Activated CD8-positive, alpha-beta T cell treated with anti-CD3 and anti-CD28 coated beads for 36 hours (primary cell): ENCODE measurements around the gene ZNF415. TPM values are rescaled to one million over a fixed set of nuclear protein-coding genes. Genes with fewer than 3 reads are reported as not detected.
"Not testable (repeated sequence)": the region's sequence is repeated elsewhere in the genome, so short reads cannot be mapped to it uniquely, and the experiment has no call there.

Experiments
- ATAC-seq: fragments of 200-7000 bp; cut with Tn5 transposase; one replicate; pipeline ENCODE4 v1.10.0; 2021; ENCODE audit warnings: mild to moderate bottlenecking, moderate library complexity
- CTCF ChIA-PET: fragments of 350-600 bp; sonication (Branson Sonifier 250); formaldehyde crosslinking; loops from one replicate; lab custom pipeline; 2021; ENCODE audit warnings: antibody characterized with exemption; lab: Charles Lee
- POLR2A ChIA-PET: fragments of 350-600 bp; sonication (Branson Sonifier 250); formaldehyde crosslinking; loops from one replicate; lab custom pipeline; 2021; ENCODE audit warnings: antibody characterized with exemption; lab: Charles Lee
- DNase-seq: peaks from one replicate; pipeline ENCODE4 v3.0.0-alpha.2; 2020
- H3K27ac Mint-ChIP-seq: one replicate; pipeline ENCODE4 v1.8.0; 2021; ENCODE audit warnings: mild to moderate bottlenecking, mixed read lengths
- H3K27me3 Mint-ChIP-seq: one replicate; pipeline ENCODE4 v1.8.0; 2021; ENCODE audit warnings: mixed read lengths
- H3K36me3 Mint-ChIP-seq: one replicate; pipeline ENCODE4 v1.8.0; 2021; ENCODE audit warnings: low read depth, mixed read lengths
- H3K4me1 Mint-ChIP-seq: one replicate; pipeline ENCODE4 v1.8.0; 2021; ENCODE audit warnings: low read depth, mixed read lengths
- H3K4me3 Mint-ChIP-seq: one replicate; pipeline ENCODE4 v1.8.0; 2021; ENCODE audit warnings: mild to moderate bottlenecking, moderate library complexity, mixed read lengths
- H3K9me3 Mint-ChIP-seq: one replicate; pipeline ENCODE4 v1.8.0; 2021; ENCODE audit warnings: mixed read lengths
- CTCF ChIP-seq: fragments of 200-600 bp; IDR thresholded peaks from one replicate; pipeline ENCODE4 v1.8.0; 2022; ENCODE audit warnings: antibody characterized with exemption, mild to moderate bottlenecking
- intact Hi-C: fragments of 100-400 bp; cut with micrococcal nuclease; formaldehyde crosslinking; loops from one replicate; pipeline ENCODE4 v1.10.0; 2022
- total RNA-seq, 2 experiments: library from RNA; stranded (reverse); gene quantifications; one replicate each; pipeline ENCODE4 v1.2.3, GENCODE V29; 2021

Gene ZNF415
- total RNA-seq, 2 experiments from 2014 or later = 3.1 to 3.7 TPM

GRCh38 chr19:53103234-53104203, 29.2 kb downstream of the ZNF415 start, which contains the start of gene ZNF160:
Gene ZNF160, minus strand, starts transcription at chr19:53103422. Its CDS starts 17,146 bp downstream, at chr19:53086276.
- H3K4me3 Mint-ChIP-seq = peak within 1 kb of the TSS; percentile 92
- POLR2A ChIA-PET = interaction anchor here (0.7 kb wide), 1 partner anchor 142 kb away, joined by 3 read pairs; no protein-coding TSS in a partner anchor

GRCh38 chr19:53102756-53103233, 29.9 kb downstream of the ZNF415 start:
- DNase-seq = peak; percentile 68
- CTCF ChIA-PET = interaction anchor here (1.0 kb wide), 1 partner anchor 109 kb away, joined by 3 read pairs; no protein-coding TSS in a partner anchor
- intact Hi-C loops = no loop called here

More at GRCh38 chr19:53103234-53104203, 29.2 kb downstream of the ZNF415 start, which contains the start of gene ZNF160:
- H3K36me3 Mint-ChIP-seq = peaks cover 42% of the 10 kb centered on the region
- intact Hi-C loops = no loop called here
- no peaks in the 10 kb centered on the region for H3K27me3 Mint-ChIP-seq
- ATAC-seq (peak; percentile 97), DNase-seq (peak; percentile 99)
- H3K9me3 Mint-ChIP-seq = peaks cover 11% of the 10 kb centered on the region
- peak within 1 kb of the TSS; percentile 93 for H3K27ac Mint-ChIP-seq
- no peak for TF ChIP-seq CTCF
- H3K4me1 Mint-ChIP-seq = peaks cover 27% of the 10 kb centered on the region
- CTCF ChIA-PET = no interaction called here

GRCh38 chr19:53102206-53102755, 30.4 kb downstream of the ZNF415 start:
- Mint-ChIP-seq H3K4me3 (peak overlapping the region; percentile 92), H3K36me3 (peaks cover 44% of the 10 kb centered on the region), H3K4me1 (peaks cover 36% of the 10 kb centered on the region), H3K27ac (peak overlapping the region; percentile 93), H3K27me3 (no peaks in the 10 kb centered on the region), H3K9me3 (peaks cover 4% of the 10 kb centered on the region)
- DNase-seq (no peak), ATAC-seq (no peak)
- ChIA-PET POLR2A (interaction anchor here (0.7 to 1.6 kb wide), 3 partner anchors 16 to 141 kb away, joined by 3 to 5 read pairs (median 4); partner anchors contain the start of gene ZNF816), CTCF (interaction anchor here (1.0 kb wide), 1 partner anchor 108 kb away, joined by 3 read pairs; no protein-coding TSS in a partner anchor)
- intact Hi-C loops = no loop called here
- TF ChIP-seq CTCF = no peak

More at GRCh38 chr19:53102756-53103233, 29.9 kb downstream of the ZNF415 start:
- Mint-ChIP-seq H3K9me3 (peaks cover 8% of the 10 kb centered on the region), H3K27me3 (no peaks in the 10 kb centered on the region), H3K4me3 (peak overlapping the region; percentile 92), H3K36me3 (peaks cover 42% of the 10 kb centered on the region), H3K27ac (peak overlapping the region; percentile 93), H3K4me1 (peaks cover 32% of the 10 kb centered on the region)
- POLR2A ChIA-PET = interaction anchor here (0.7 to 1.6 kb wide), 2 partner anchors 16 to 141 kb away, joined by 3 to 4 read pairs; no protein-coding TSS in a partner anchor
- ATAC-seq = peak; percentile 9
- no peak for TF ChIP-seq CTCF

- ChIA-PET POLR2A (interaction anchor here (0.6 to 1.6 kb wide), 3 partner anchors 9 to 139 kb away, joined by 3 to 5 read pairs (median 4); partner anchors contain the start of gene ZNF816), CTCF (no interaction called here)
- peaks cover 38% of the 10 kb centered on the region for H3K4me1 Mint-ChIP-seq
- no peaks in the 10 kb centered on the region for H3K27me3 Mint-ChIP-seq
- H3K27ac Mint-ChIP-seq = peak overlapping the region; percentile 93
- intact Hi-C loops = no loop called here
- H3K9me3 Mint-ChIP-seq = no peaks in the 10 kb centered on the region
- DNase-seq (peak; percentile 66), ATAC-seq (peak; percentile 10)
- TF ChIP-seq CTCF = no peak
- peak overlapping the region; percentile 92 for H3K4me3 Mint-ChIP-seq
- H3K36me3 Mint-ChIP-seq = peaks cover 45% of the 10 kb centered on the region
Observed at GRCh38 chr19:53101518-53101917, 31.2 kb downstream of the ZNF415 start.

- intact Hi-C loops = loop anchor here (2.0 kb wide), 1 partner anchor 32 kb away; no protein-coding TSS in a partner anchor
- H3K4me3 Mint-ChIP-seq, ATAC-seq, DNase-seq, H3K27me3 Mint-ChIP-seq, POLR2A ChIA-PET, H3K27ac Mint-ChIP-seq, H3K9me3 Mint-ChIP-seq, CTCF ChIA-PET: not testable (repeated sequence)
- H3K36me3 Mint-ChIP-seq = peaks cover 61% of the 10 kb centered on the region
- peaks cover 41% of the 10 kb centered on the region for H3K4me1 Mint-ChIP-seq
Observed at GRCh38 chr19:53098570-53098969, 34.1 kb downstream of the ZNF415 start.

GRCh38 chr19:53096982-53097690, 35.6 kb downstream of the ZNF415 start:
- ATAC-seq, CTCF ChIA-PET, intact Hi-C loops, H3K9me3 Mint-ChIP-seq, POLR2A ChIA-PET, H3K27me3 Mint-ChIP-seq, H3K4me3 Mint-ChIP-seq, DNase-seq: not testable (repeated sequence)
- Mint-ChIP-seq H3K36me3 (peaks cover 62% of the 10 kb centered on the region), H3K27ac (peak overlapping the region; percentile 35), H3K4me1 (peaks cover 36% of the 10 kb centered on the region)

- DNase-seq, CTCF ChIA-PET, H3K9me3 Mint-ChIP-seq, H3K4me3 Mint-ChIP-seq, H3K27me3 Mint-ChIP-seq, POLR2A ChIA-PET, ATAC-seq, H3K27ac Mint-ChIP-seq, intact Hi-C loops: not testable (repeated sequence)
- peaks cover 31% of the 10 kb centered on the region for H3K4me1 Mint-ChIP-seq
- peaks cover 62% of the 10 kb centered on the region for H3K36me3 Mint-ChIP-seq
Observed at GRCh38 chr19:53096579-53096978, 36.1 kb downstream of the ZNF415 start.
